Measurements from ENCODE around the gene METTL3.

METTL3 gene

GRCh38 chr14:21534576-21534975 is 23.4 kb upstream of the METTL3 start:
- Mint-ChIP-seq H3K27me3 (peaks cover 52% of the 10 kb centered on the region), H3K4me3 (no peak overlapping the region), H3K27ac (no peak overlapping the region), H3K9me3 (no peaks in the 10 kb centered on the region), H3K4me1 (peaks cover 13% of the 10 kb centered on the region), H3K36me3 (no peaks in the 10 kb centered on the region)
- ATAC-seq: no peak

GRCh38 chr14:21533294-21533693 is 22.2 kb upstream of the METTL3 start:
- Mint-ChIP-seq H3K9me3 (no peaks in the 10 kb centered on the region), H3K4me3 (no peak overlapping the region), H3K27me3 (peaks cover 39% of the 10 kb centered on the region), H3K36me3 (no peaks in the 10 kb centered on the region), H3K4me1 (peaks cover 13% of the 10 kb centered on the region), H3K27ac (no peak overlapping the region)
- ATAC-seq: no peak

GRCh38 chr14:21529515-21529914 is 18.4 kb upstream of the METTL3 start:
- H3K9me3 Mint-ChIP-seq: no peaks in the 10 kb centered on the region
- no peak for ATAC-seq
- no peak overlapping the region for H3K27ac Mint-ChIP-seq
- H3K4me3 Mint-ChIP-seq: no peak overlapping the region
- H3K27me3 Mint-ChIP-seq: peaks cover 6% of the 10 kb centered on the region
- peaks cover 6% of the 10 kb centered on the region for H3K4me1 Mint-ChIP-seq
- no peaks in the 10 kb centered on the region for H3K36me3 Mint-ChIP-seq

- no peak for ATAC-seq
- Mint-ChIP-seq H3K9me3 (no peaks in the 10 kb centered on the region), H3K27me3 (no peaks in the 10 kb centered on the region), H3K4me1 (peaks cover 6% of the 10 kb centered on the region), H3K27ac (no peak overlapping the region), H3K4me3 (no peak overlapping the region), H3K36me3 (no peaks in the 10 kb centered on the region)
Measured at GRCh38 chr14:21528381-21529348, 17.5 kb upstream of the METTL3 start.

- H3K9me3 Mint-ChIP-seq: no peaks in the 10 kb centered on the region
- H3K4me1 Mint-ChIP-seq: peaks cover 6% of the 10 kb centered on the region
- H3K4me3 Mint-ChIP-seq: peak overlapping the region; percentile 68
- H3K27me3 Mint-ChIP-seq: no peaks in the 10 kb centered on the region
- no peak overlapping the region for H3K27ac Mint-ChIP-seq
- ATAC-seq: no peak
- H3K36me3 Mint-ChIP-seq: no peaks in the 10 kb centered on the region
Measured at GRCh38 chr14:21527318-21527679, 16.2 kb upstream of the METTL3 start.

GRCh38 chr14:21526672-21527317 is 15.7 kb upstream of the METTL3 start:
- peak overlapping the region; percentile 62 for H3K27ac Mint-ChIP-seq
- H3K4me3 Mint-ChIP-seq: peak overlapping the region; percentile 68
- H3K4me1 Mint-ChIP-seq: peaks cover 6% of the 10 kb centered on the region
- no peaks in the 10 kb centered on the region for H3K36me3 Mint-ChIP-seq
- H3K9me3 Mint-ChIP-seq: no peaks in the 10 kb centered on the region
- no peak for ATAC-seq
- no peaks in the 10 kb centered on the region for H3K27me3 Mint-ChIP-seq

- peak within 1 kb of the TSS; percentile 68 for H3K4me3 Mint-ChIP-seq
- no peaks in the 10 kb centered on the region for H3K9me3 Mint-ChIP-seq
- H3K4me1 Mint-ChIP-seq: peaks cover 6% of the 10 kb centered on the region
- H3K36me3 Mint-ChIP-seq: no peaks in the 10 kb centered on the region
- no peaks in the 10 kb centered on the region for H3K27me3 Mint-ChIP-seq
- ATAC-seq: peak; percentile 51
- peak within 1 kb of the TSS; percentile 62 for H3K27ac Mint-ChIP-seq
Measured at GRCh38 chr14:21525962-21526671, 15.0 kb upstream of the METTL3 start, which contains the start of gene SALL2. Gene SALL2 (minus strand): TSS chr14:21526346. CDS start chr14:21526127, 219 bp downstream.

- H3K4me3 Mint-ChIP-seq: peak overlapping the region; percentile 68
Measured at GRCh38 chr14:21525571-21525961, 14.4 kb upstream of the METTL3 start.

GRCh38 chr14:21524575-21525490 is 13.7 kb upstream of the METTL3 start:
- Mint-ChIP-seq H3K27ac (no peak overlapping the region), H3K4me1 (peaks cover 6% of the 10 kb centered on the region)

More at GRCh38 chr14:21525571-21525961, 14.4 kb upstream of the METTL3 start:
- peak overlapping the region; percentile 62 for H3K27ac Mint-ChIP-seq
- no peaks in the 10 kb centered on the region for H3K27me3 Mint-ChIP-seq
- no peaks in the 10 kb centered on the region for H3K36me3 Mint-ChIP-seq
- no peak for ATAC-seq
- H3K9me3 Mint-ChIP-seq: no peaks in the 10 kb centered on the region
- H3K4me1 Mint-ChIP-seq: peaks cover 6% of the 10 kb centered on the region

GRCh38 chr14:21523203-21523602 is 12.1 kb upstream of the METTL3 start:
- Mint-ChIP-seq H3K36me3 (no peaks in the 10 kb centered on the region), H3K27me3 (peaks cover 4% of the 10 kb centered on the region), H3K27ac (no peak overlapping the region), H3K4me3 (no peak overlapping the region), H3K4me1 (peaks cover 6% of the 10 kb centered on the region), H3K9me3 (no peaks in the 10 kb centered on the region)
- no peak for ATAC-seq

More at GRCh38 chr14:21524575-21525490, 13.7 kb upstream of the METTL3 start:
- Mint-ChIP-seq H3K4me3 (peak overlapping the region; percentile 68), H3K36me3 (no peaks in the 10 kb centered on the region), H3K27me3 (no peaks in the 10 kb centered on the region), H3K9me3 (no peaks in the 10 kb centered on the region)
- ATAC-seq: no peak

- no peaks in the 10 kb centered on the region for H3K4me1 Mint-ChIP-seq
- no peak for ATAC-seq
- H3K4me3 Mint-ChIP-seq: no peak overlapping the region
Measured at GRCh38 chr14:21521501-21521900, 10.4 kb upstream of the METTL3 start.

GRCh38 chr14:21520767-21521166 is 9.6 kb upstream of the METTL3 start:
- peaks cover 6% of the 10 kb centered on the region for H3K27me3 Mint-ChIP-seq
- no peak for ATAC-seq

More at GRCh38 chr14:21521501-21521900, 10.4 kb upstream of the METTL3 start:
- Mint-ChIP-seq H3K27me3 (peaks cover 6% of the 10 kb centered on the region), H3K9me3 (no peaks in the 10 kb centered on the region), H3K36me3 (no peaks in the 10 kb centered on the region), H3K27ac (no peak overlapping the region)

GRCh38 chr14:21518725-21519124 is 7.6 kb upstream of the METTL3 start:
- Mint-ChIP-seq H3K36me3 (no peaks in the 10 kb centered on the region), H3K27me3 (peaks cover 6% of the 10 kb centered on the region), H3K4me1 (no peaks in the 10 kb centered on the region), H3K27ac (no peak overlapping the region), H3K4me3 (no peak overlapping the region), H3K9me3 (no peaks in the 10 kb centered on the region)
- ATAC-seq: no peak

More at GRCh38 chr14:21520767-21521166, 9.6 kb upstream of the METTL3 start:
- Mint-ChIP-seq H3K4me1 (no peaks in the 10 kb centered on the region), H3K4me3 (no peak overlapping the region), H3K9me3 (no peaks in the 10 kb centered on the region), H3K36me3 (no peaks in the 10 kb centered on the region), H3K27ac (no peak overlapping the region)

- Mint-ChIP-seq H3K4me1 (peaks cover 12% of the 10 kb centered on the region), H3K27me3 (peaks cover 6% of the 10 kb centered on the region), H3K36me3 (no peaks in the 10 kb centered on the region), H3K4me3 (no peak overlapping the region), H3K27ac (no peak overlapping the region), H3K9me3 (no peaks in the 10 kb centered on the region)
- no peak for ATAC-seq
Measured at GRCh38 chr14:21514341-21514740, 3.2 kb upstream of the METTL3 start.

All from stimulated activated memory B cell treated with anti-CD40 and anti-IgM and Interleukin-4, amounts not matched to agents 10 μg/mL and 1 μg/mL and 100 μg/mL, for 72 hours (primary cell).